Transverse colon (tissue), 4 donors: ENCODE measurements around the gene RNF225. TPM values are rescaled to one million over a fixed set of nuclear protein-coding genes. Genes with fewer than 3 reads are reported as not detected.

Experiments
- DNase-seq: peaks from one replicate; pipeline ENCODE4 v3.0.0-alpha.2; 2019
- H3K27ac ChIP-seq, 4 donors: fragments of 200-600 bp; sonication (generic); 2 replicates each; pipeline ENCODE4 v1.5.1; 2016 to 2018; ENCODE audit warnings: inconsistent platforms in 4 of 4
- H3K27me3 ChIP-seq: fragments of 200-600 bp; sonication (generic); 2 replicates; pipeline ENCODE4 v1.5.1; 2017; ENCODE audit warnings: inconsistent platforms
- H3K36me3 ChIP-seq, 4 donors: fragments of 200-600 bp; sonication (generic); 2 replicates each; pipeline ENCODE4 v1.5.1; 2017 to 2019; ENCODE audit warnings: inconsistent platforms in 4 of 4
- H3K4me1 ChIP-seq, 4 donors: fragments of 200-600 bp; sonication (generic); 2 replicates each; pipeline ENCODE4 v1.5.1; 2017 to 2020; ENCODE audit warnings: inconsistent platforms in 4 of 4
- H3K4me3 ChIP-seq, 4 donors: fragments of 200-600 bp; sonication (generic); 1 replicate in 1 of 4; 2 replicates in 3 of 4; pipeline versions ENCODE4 v1.5.1 to v1.6.1; 2017 to 2019; ENCODE audit warnings: inconsistent platforms in 4 of 4
- H3K9me3 ChIP-seq, 2 donors: fragments of 200-600 bp; sonication (generic); 2 replicates each; pipeline ENCODE4 v1.5.1; 2017 to 2019; ENCODE audit warnings: inconsistent platforms in 2 of 2
- CTCF ChIP-seq, 5 experiments: fragments of 200-600 bp in 3 of 5; fragments of 450-650 bp in 2 of 5; sonication (generic) in 3 of 5; IDR thresholded peaks; 1 replicate in 2 of 5; 2 replicates in 3 of 5; pipeline ENCODE4 v1.5.1; 2016 to 2017; ENCODE audit warnings: antibody characterized with exemption in 5 of 5, inconsistent platforms in 3 of 5, mild to moderate bottlenecking in 2 of 5, moderate library complexity in 1 of 5
- EP300 ChIP-seq: sonication (generic); formaldehyde crosslinking; IDR thresholded peaks from one replicate; pipeline ENCODE4 v1.6.1; 2017; ENCODE audit warnings: antibody characterized with exemption, low read depth
- POLR2A ChIP-seq: fragments of 450-650 bp; IDR thresholded peaks from one replicate; pipeline ENCODE4 v1.6.1; 2016; ENCODE audit warnings: antibody characterized with exemption, mild to moderate bottlenecking, moderate library complexity
- POLR2AphosphoS5 ChIP-seq, 3 donors: sonication (generic); formaldehyde crosslinking; IDR thresholded peaks; one replicate each; pipeline ENCODE4 v1.6.1; 2016; ENCODE audit warnings: antibody characterized with exemption in 3 of 3
- WGBS, 2 donors: methylation state at CpG; one replicate each; pipeline ENCODE4 v1.1.5; 2018; ENCODE audit warnings: low coverage in 1 of 2; 5-methylcytosine and 5-hydroxymethylcytosine counted together
- in situ Hi-C, 4 donors: fragments of 200-750 bp; cut with MboI; loops; one replicate each; pipeline versions ENCODE4 v1.15.0 to v1.15.1; 2017; ENCODE audit warnings: low sequenced_read_pairs in 3 of 4, low pct_ligation_motif_present in 1 of 4, low pct_unique_long_range_greater_than_20kb in 1 of 4
- intact Hi-C: fragments of 100-400 bp; cut with DNase I; formaldehyde crosslinking; loops from one replicate; pipeline ENCODE4 v1.15.1; 2023; ENCODE audit warnings: low total_unique reads
- total RNA-seq, 4 donors: library from RNA; depleted of rRNA; stranded (reverse); fragments of >200 nt; gene quantifications; one replicate each; pipeline ENCODE4 v1.1.0, GENCODE V29; 2016

The RNF225 gene
- total RNA-seq, 4 donors from 2014 or later: not detected

GRCh38 chr19:58353717-58354477 is 41.6 kb upstream of the RNF225 start:
- intact Hi-C loops (no loop called here), in situ Hi-C loops (no loop called here)
- Histone ChIP-seq H3K27me3 (peaks cover 40% of the 10 kb centered on the region), H3K9me3 (no peaks in the 10 kb centered on the region), H3K4me3 (no peak overlapping the region), H3K27ac (no peak overlapping the region), H3K36me3 (no peaks in the 10 kb centered on the region), H3K4me1 (peaks cover 0 to 25% (median 13%) of the 10 kb centered on the region in 4 donors)
- DNase-seq: no peak
- WGBS, 2 donors: 80 to 86% methylated on average over 4 to 15 of the region's 15 CpGs
- TF ChIP-seq EP300 (no peak), POLR2AphosphoS5 (IDR thresholded peaks at IDR 0.05) (no peak), POLR2A (no peak), CTCF (IDR thresholded peaks at IDR 0.05) (no peak)

GRCh38 chr19:58354478-58355030 is 40.9 kb upstream of the RNF225 start:
- TF ChIP-seq POLR2AphosphoS5 (IDR thresholded peaks at IDR 0.05) (no peak), POLR2A (no peak), CTCF (IDR thresholded peaks at IDR 0.05) (no peak), EP300 (no peak)
- Histone ChIP-seq H3K9me3 (no peaks in the 10 kb centered on the region), H3K4me1 (peaks cover 0 to 20% (median 13%) of the 10 kb centered on the region in 4 donors), H3K4me3 (no peak overlapping the region), H3K27me3 (peaks cover 34% of the 10 kb centered on the region), H3K27ac (no peak overlapping the region), H3K36me3 (no peaks in the 10 kb centered on the region)
- in situ Hi-C loops: no loop called here
- intact Hi-C loops: no loop called here
- no peak for DNase-seq
- 80% methylated on average over 6 of the region's 6 CpGs; no CpG with 5 or more reads in 1 of the 2 donors for WGBS, 2 donors

- Histone ChIP-seq H3K27me3 (peaks cover 26% of the 10 kb centered on the region), H3K4me3 (no peak overlapping the region), H3K9me3 (no peaks in the 10 kb centered on the region), H3K36me3 (no peaks in the 10 kb centered on the region), H3K27ac (no peak overlapping the region), H3K4me1 (peaks cover 0 to 13% (median 9%) of the 10 kb centered on the region in 4 donors)
- no peak for TF ChIP-seq EP300
- TF ChIP-seq CTCF (IDR thresholded peaks at IDR 0.05): no peak
- TF ChIP-seq POLR2AphosphoS5 (IDR thresholded peaks at IDR 0.05): no peak
- no peak for TF ChIP-seq POLR2A
- 90 to 100% methylated on average over 1 to 10 of the region's 10 CpGs for WGBS, 2 donors
- no peak for DNase-seq
- in situ Hi-C loops: no loop called here
- intact Hi-C loops: no loop called here
These were observed 40.1 kb upstream of the RNF225 start for GRCh38 chr19:58355215-58355796.
